ENCODE measurements around the gene CARD14. TPM values are rescaled to one million over a fixed set of nuclear protein-coding genes. Genes with fewer than 3 reads are reported as not detected.

Gene CARD14
- polyA plus RNA-seq, 3 donors: 0.11 to 0.27 (median 0.16) TPM

GRCh38 chr17:80126449-80126715, 43.4 kb upstream of the CARD14 start:
- Mint-ChIP-seq H3K27me3 (ENCODE audit: low read depth in 3 of 3) (peaks cover 8 to 19% (median 8%) of the 10 kb centered on the region in 3 donors), H3K4me3 (no peak overlapping the region), H3K9me3 (no peaks in the 10 kb centered on the region), H3K27ac (no peak overlapping the region), H3K4me1 (no peaks in the 10 kb centered on the region), H3K36me3 (no peaks in the 10 kb centered on the region)
- 100% methylated on average over 1 of the region's 3 CpGs for WGBS (ENCODE audit: insufficient coverage)
- TF ChIP-seq CTCF (IDR thresholded peaks at IDR 0.05): no peak
- Histone ChIP-seq H3K9ac (ENCODE audit: insufficient read depth, low read length, poor library complexity, severe bottlenecking) (no peak overlapping the region), H3K4me1 (ENCODE audit: control insufficient read depth in 1 of 2, insufficient read depth in 2 of 2, low read length in 2 of 2) (no peaks in the 10 kb centered on the region), H3K36me3 (replicated peaks in 1 of 2; ENCODE audit: control insufficient read depth in 1 of 2, insufficient read depth in 2 of 2, low read length in 2 of 2) (no peaks in the 10 kb centered on the region), H3K9me3 (replicated peaks in 1 of 2; ENCODE audit: control insufficient read depth in 1 of 2, insufficient read depth in 1 of 2, low read length in 2 of 2) (no peaks in the 10 kb centered on the region), H3K4me2 (replicated peaks; ENCODE audit: extremely low read depth, low read length, poor library complexity, severe bottlenecking) (no peak overlapping the region), H4K20me1 (ENCODE audit: insufficient read depth, low read length) (no peaks in the 10 kb centered on the region), H2AFZ (ENCODE audit: insufficient read depth, low read depth, low read length, poor library complexity, severe bottlenecking) (no peak overlapping the region), H3K27me3 (ENCODE audit: control insufficient read depth in 2 of 2, insufficient read depth in 2 of 2, low read length in 2 of 2) (peaks cover 0 to 5% of the 10 kb centered on the region in 2 donors), H3K4me3 (replicated peaks in 1 of 3; ENCODE audit: low read depth in 2 of 3, low read length in 3 of 3) (no peak overlapping the region), H3K27ac (ENCODE audit: low read depth in 1 of 2, low read length in 2 of 2) (no peak overlapping the region), H3K79me2 (ENCODE audit: insufficient read depth, low read length) (no peaks in the 10 kb centered on the region)
- intact Hi-C loops (cut with micrococcal nuclease): no loop called here
- no peak for DNase-seq

- no peaks in the 10 kb centered on the region for H3K79me2 ChIP-seq (ENCODE audit: insufficient read depth, low read length)
- H3K9me3 ChIP-seq (replicated peaks in 1 of 2; ENCODE audit: control insufficient read depth in 1 of 2, insufficient read depth in 1 of 2, low read length in 2 of 2): no peaks in the 10 kb centered on the region
- WGBS (ENCODE audit: insufficient coverage): 48% methylated on average over 2 of the region's 4 CpGs
- no peak overlapping the region for H3K4me2 ChIP-seq (replicated peaks; ENCODE audit: extremely low read depth, low read length, poor library complexity, severe bottlenecking)
- no peak for DNase-seq
- H3K9ac ChIP-seq (ENCODE audit: insufficient read depth, low read length, poor library complexity, severe bottlenecking): no peak overlapping the region
- no peak overlapping the region for H3K27ac ChIP-seq (ENCODE audit: low read depth in 1 of 2, low read length in 2 of 2)
- H3K27me3 Mint-ChIP-seq (ENCODE audit: low read depth in 3 of 3): peaks cover 8 to 20% (median 8%) of the 10 kb centered on the region in 3 donors
- no peak for TF ChIP-seq CTCF (IDR thresholded peaks at IDR 0.05)
- H3K27me3 ChIP-seq (ENCODE audit: control insufficient read depth in 2 of 2, insufficient read depth in 2 of 2, low read length in 2 of 2): peaks cover 0 to 5% of the 10 kb centered on the region in 2 donors
- H3K4me3 Mint-ChIP-seq: no peak overlapping the region
- no peaks in the 10 kb centered on the region for H3K4me1 ChIP-seq (ENCODE audit: control insufficient read depth in 1 of 2, insufficient read depth in 2 of 2, low read length in 2 of 2)
- no peak overlapping the region for H2AFZ ChIP-seq (ENCODE audit: insufficient read depth, low read depth, low read length, poor library complexity, severe bottlenecking)
- no peak overlapping the region for H3K27ac Mint-ChIP-seq
- intact Hi-C loops (cut with micrococcal nuclease): no loop called here
- H3K4me3 ChIP-seq (replicated peaks in 1 of 3; ENCODE audit: low read depth in 2 of 3, low read length in 3 of 3): no peak overlapping the region
- H3K36me3 ChIP-seq (replicated peaks in 1 of 2; ENCODE audit: control insufficient read depth in 1 of 2, insufficient read depth in 2 of 2, low read length in 2 of 2): peaks cover 11 to 15% of the 10 kb centered on the region in 2 donors
- no peaks in the 10 kb centered on the region for H4K20me1 ChIP-seq (ENCODE audit: insufficient read depth, low read length)
- no peaks in the 10 kb centered on the region for H3K4me1 Mint-ChIP-seq
- H3K36me3 Mint-ChIP-seq: peaks cover 15 to 20% of the 10 kb centered on the region in 2 donors
- no peaks in the 10 kb centered on the region for H3K9me3 Mint-ChIP-seq
These were observed 40.7 kb upstream of the CARD14 start for GRCh38 chr17:80129006-80129565.
